HG02943 (cell line): ENCODE measurements around the gene CMPK2.

ENCODE experiments used
- ATAC-seq: cut with Tn5 transposase; IDR thresholded peaks from one replicate; pipeline ENCODE4 v1.9.1; 2021; ENCODE audit warnings: mild to moderate bottlenecking, low read depth, moderate library complexity; ENCODE audit not compliant: unreplicated experiment

The CMPK2 gene

GRCh38 chr2:6814869-6815268 is 50.8 kb downstream of the CMPK2 start:
- no peak for ATAC-seq

DNA sequence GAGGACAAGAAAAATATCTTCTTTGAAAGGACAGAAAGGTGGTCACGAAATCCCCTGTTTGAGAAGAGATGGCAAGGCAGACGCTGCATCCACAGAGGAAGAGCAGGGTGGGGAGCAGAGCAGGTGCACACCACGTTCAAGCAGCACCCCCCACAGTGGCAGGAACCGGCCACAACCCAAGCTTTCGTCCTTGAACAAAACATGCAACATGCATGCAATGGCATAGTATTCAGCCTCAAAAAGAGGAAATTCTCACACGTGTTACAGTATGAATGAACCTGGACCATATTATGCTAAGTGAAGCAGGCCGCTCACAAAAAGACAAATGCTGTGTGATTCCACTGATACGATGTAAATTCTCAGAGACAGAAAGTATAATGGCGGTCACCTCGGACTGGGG is 51.4 kb downstream of the CMPK2 start:
- ATAC-seq = no peak

- ATAC-seq = no peak
These were observed 52.1 kb downstream of the CMPK2 start for GRCh38 chr2:6813573-6813972.

GRCh38 chr2:6812857-6813530 is 52.7 kb downstream of the CMPK2 start:
- no peak for ATAC-seq

- no peak for ATAC-seq
These were observed 54.7 kb downstream of the CMPK2 start for GRCh38 chr2:6810961-6811360.

DNA sequence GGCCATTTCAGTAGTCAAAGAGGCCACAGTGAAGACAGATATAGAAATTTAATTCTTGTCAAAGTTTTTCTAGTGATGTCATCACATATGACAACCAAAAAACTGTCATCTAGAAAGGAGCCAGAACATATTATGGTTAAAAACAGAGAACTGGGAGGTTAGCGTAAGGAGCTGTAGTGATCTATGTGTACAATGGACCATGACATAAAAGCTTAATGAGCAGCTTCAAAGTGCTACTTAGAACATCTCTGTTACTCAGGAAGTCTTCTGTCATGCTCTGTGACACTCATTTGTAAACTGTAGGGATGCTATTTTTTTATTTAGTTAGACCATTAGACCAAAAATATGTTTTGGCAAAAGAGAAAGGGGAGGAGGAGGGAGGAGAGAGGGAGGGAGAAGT is 57.3 kb downstream of the CMPK2 start:
- ATAC-seq = no peak

GRCh38 chr2:6806604-6807003 is 59.1 kb downstream of the CMPK2 start:
- no peak for ATAC-seq

- no peak for ATAC-seq
These were observed 65.2 kb downstream of the CMPK2 start for GRCh38 chr2:6800553-6800952.
